Tibial artery (tissue), 4 donors: ENCODE measurements around the gene CDSN.

Source experiments
- DNase-seq, 2 donors: peaks; one replicate each; pipeline ENCODE4 v3.0.0-alpha.2; 2019
- H3K27ac ChIP-seq, 2 donors: fragments of 200-600 bp; sonication (generic) in 1 of 2; 1 replicate in 1 of 2; 2 replicates in 1 of 2; pipeline ENCODE4 v1.5.1; 2018 to 2019; ENCODE audit warnings: mild to moderate bottlenecking in 1 of 2
- H3K27me3 ChIP-seq, 2 donors: fragments of 200-600 bp; sonication (generic) in 1 of 2; one replicate each; pipeline versions ENCODE4 v1.5.1 to v1.6.0; 2016 to 2019
- H3K36me3 ChIP-seq, 3 donors: fragments of 200-600 bp; sonication (generic) in 2 of 3; one replicate each; pipeline ENCODE4 v1.5.1; 2016 to 2019; ENCODE audit warnings: mild to moderate bottlenecking in 2 of 3
- H3K4me1 ChIP-seq, 4 donors: fragments of 200-600 bp; sonication (generic) in 2 of 4; 1 replicate in 3 of 4; 2 replicates in 1 of 4; pipeline ENCODE4 v1.5.1; 2016 to 2019
- H3K4me3 ChIP-seq, 2 donors: fragments of 200-600 bp; sonication (generic) in 1 of 2; 1 replicate in 1 of 2; 2 replicates in 1 of 2; pipeline ENCODE4 v1.5.1; 2018 to 2019; ENCODE audit warnings: mild to moderate bottlenecking in 2 of 2
- H3K9me3 ChIP-seq, 3 donors: fragments of 200-600 bp; sonication (generic) in 1 of 3; one replicate each; pipeline ENCODE4 v1.5.1; 2016 to 2019
- intact Hi-C: fragments of 100-400 bp; cut with DNase I; formaldehyde crosslinking; loops from one replicate; pipeline ENCODE4 v1.15.0; 2023; ENCODE audit warnings: low total_unique reads
- TF ChIP-seq, protein P1 (sequence below), 2 experiments: fragments of 200-600 bp in 1 of 2; fragments of 450-650 bp in 1 of 2; IDR thresholded peaks; one replicate each; pipeline ENCODE4 v1.5.1; 2017 to 2019; ENCODE audit warnings: antibody characterized with exemption in 2 of 2, mild to moderate bottlenecking in 1 of 2, moderate library complexity in 1 of 2

The CDSN gene

DNA sequence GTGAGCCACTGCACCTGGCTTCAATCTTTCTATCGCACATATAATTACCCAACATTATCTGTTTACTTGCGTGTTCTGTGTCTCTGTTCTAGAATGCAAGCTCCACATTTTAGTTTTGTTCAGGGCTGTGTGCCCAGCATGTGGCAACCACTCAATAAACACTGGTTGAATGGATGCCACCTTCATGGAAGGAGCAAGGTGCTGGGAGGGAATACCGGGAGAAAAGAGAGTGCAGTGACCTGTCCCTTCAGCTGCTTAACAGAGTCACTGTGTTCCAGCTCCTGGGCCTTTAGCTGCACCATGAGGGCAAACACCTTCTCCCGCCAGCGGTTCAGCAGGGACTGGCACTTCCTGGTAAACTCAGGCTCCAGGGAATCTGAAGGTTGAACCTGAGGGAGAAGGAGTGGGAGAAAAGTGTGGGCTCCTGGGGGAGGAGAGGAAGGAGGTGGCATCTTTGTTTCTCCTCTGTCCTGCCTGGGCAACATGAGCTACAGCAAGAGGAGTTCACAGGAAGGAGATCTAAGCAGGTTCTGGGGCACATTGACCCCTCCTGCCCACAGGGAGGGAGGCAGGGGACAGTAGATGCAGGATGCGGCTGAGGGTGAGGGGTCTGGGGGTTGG lies 29.7 kb upstream of the CDSN start:
- TF ChIP-seq, protein P1, sequence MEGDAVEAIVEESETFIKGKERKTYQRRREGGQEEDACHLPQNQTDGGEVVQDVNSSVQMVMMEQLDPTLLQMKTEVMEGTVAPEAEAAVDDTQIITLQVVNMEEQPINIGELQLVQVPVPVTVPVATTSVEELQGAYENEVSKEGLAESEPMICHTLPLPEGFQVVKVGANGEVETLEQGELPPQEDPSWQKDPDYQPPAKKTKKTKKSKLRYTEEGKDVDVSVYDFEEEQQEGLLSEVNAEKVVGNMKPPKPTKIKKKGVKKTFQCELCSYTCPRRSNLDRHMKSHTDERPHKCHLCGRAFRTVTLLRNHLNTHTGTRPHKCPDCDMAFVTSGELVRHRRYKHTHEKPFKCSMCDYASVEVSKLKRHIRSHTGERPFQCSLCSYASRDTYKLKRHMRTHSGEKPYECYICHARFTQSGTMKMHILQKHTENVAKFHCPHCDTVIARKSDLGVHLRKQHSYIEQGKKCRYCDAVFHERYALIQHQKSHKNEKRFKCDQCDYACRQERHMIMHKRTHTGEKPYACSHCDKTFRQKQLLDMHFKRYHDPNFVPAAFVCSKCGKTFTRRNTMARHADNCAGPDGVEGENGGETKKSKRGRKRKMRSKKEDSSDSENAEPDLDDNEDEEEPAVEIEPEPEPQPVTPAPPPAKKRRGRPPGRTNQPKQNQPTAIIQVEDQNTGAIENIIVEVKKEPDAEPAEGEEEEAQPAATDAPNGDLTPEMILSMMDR (IDR thresholded peaks at IDR 0.05) = no peak
- H3K4me3 ChIP-seq = no peak overlapping the region
- H3K9me3 ChIP-seq = no peaks in the 10 kb centered on the region
- no peak overlapping the region for H3K27ac ChIP-seq
- intact Hi-C loops = no loop called here
- H3K4me1 ChIP-seq = no peaks in the 10 kb centered on the region
- H3K27me3 ChIP-seq = no peaks in the 10 kb centered on the region
- H3K36me3 ChIP-seq = peaks cover 9 to 63% (median 26%) of the 10 kb centered on the region in 3 donors
- DNase-seq = no peak

DNA sequence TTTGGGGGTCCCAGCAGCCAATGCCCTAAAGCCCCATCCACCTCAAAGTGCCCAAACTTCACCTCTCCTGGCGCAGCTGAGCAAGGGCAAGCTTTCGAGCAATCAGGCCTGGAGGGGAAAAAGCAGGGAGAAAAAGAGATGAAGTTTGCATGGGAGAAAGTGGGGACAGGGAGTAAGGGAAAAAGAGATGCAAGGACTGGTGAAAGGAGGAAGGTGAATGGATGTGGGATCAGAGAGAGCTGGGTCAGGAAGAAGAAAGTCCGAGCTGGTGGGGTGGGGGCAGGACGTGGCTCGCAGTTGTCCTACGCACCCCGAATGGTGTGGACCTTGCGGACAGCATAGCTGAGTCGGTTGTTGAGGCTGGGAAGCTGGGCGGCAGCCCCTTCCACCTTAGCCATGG lies 25.1 kb upstream of the CDSN start:
- TF ChIP-seq, protein P1 (IDR thresholded peaks at IDR 0.05) = no peak
- no peaks in the 10 kb centered on the region for H3K9me3 ChIP-seq
- intact Hi-C loops = no loop called here
- peaks cover 7 to 58% (median 19%) of the 10 kb centered on the region in 3 donors for H3K36me3 ChIP-seq
- H3K4me1 ChIP-seq = peaks cover 0 to 5% (median 1%) of the 10 kb centered on the region in 4 donors
- H3K27me3 ChIP-seq = no peaks in the 10 kb centered on the region
- H3K27ac ChIP-seq = no peak overlapping the region
- no peak overlapping the region for H3K4me3 ChIP-seq
- DNase-seq = no peak

DNA sequence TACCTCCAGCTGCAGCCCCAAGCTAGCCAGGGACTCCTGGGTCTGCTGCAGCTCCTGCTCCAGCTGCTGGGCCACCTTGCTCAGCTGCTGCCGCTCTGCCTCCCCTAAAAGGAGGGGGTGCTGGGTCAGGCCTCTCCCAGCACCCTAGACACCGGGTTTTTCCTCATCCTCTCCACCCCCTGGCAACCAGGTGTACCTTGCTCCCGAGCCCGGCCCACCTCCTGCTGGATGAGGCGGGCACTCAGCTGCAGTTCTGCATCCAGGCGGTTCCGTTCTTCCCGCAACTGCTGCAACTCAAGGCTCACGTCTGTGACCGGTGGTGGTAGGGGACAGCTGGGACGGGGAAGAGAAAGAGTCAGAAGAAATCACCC lies 24.7 kb upstream of the CDSN start:
- no peaks in the 10 kb centered on the region for H3K9me3 ChIP-seq
- no peak overlapping the region for H3K4me3 ChIP-seq
- TF ChIP-seq, protein P1 (IDR thresholded peaks at IDR 0.05) = no peak
- no peak for DNase-seq
- intact Hi-C loops = no loop called here
- H3K36me3 ChIP-seq = peaks cover 3 to 54% (median 15%) of the 10 kb centered on the region in 3 donors
- no peak overlapping the region for H3K27ac ChIP-seq
- H3K4me1 ChIP-seq = peaks cover 0 to 5% (median 1%) of the 10 kb centered on the region in 4 donors
- no peaks in the 10 kb centered on the region for H3K27me3 ChIP-seq

DNA sequence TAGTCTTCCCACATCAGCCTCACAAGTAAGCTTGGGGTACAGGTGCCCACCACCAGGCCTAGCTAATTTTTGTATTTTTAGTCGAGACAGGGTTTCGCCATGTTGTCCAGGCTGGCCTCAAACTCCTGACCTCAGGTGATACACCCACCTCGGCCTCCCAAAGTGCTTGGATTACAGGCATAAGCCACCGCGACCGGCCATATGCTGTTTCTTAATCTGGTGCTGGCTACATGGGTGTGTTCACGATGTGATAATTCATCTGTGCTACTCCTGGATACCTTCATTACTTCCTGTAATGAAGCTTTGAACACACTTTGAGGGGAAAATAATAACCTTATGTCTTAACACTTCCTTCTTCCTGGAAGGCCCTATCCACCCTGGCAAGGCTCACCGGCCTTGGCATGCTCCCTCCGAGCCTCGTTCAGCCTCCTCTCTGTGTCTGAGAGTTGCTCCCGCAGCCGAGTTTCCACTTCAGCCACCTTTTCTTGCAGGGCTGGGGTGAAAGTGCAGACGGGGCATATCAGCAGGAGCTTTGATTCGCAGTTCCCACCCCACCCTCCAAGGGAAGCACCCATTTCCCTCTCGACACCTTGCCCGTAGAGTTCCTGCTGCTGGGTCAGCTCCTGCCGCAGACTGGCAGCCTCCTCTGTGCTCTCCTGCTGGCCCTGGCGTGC lies 24.2 kb upstream of the CDSN start:
- Histone ChIP-seq H3K27me3 (no peaks in the 10 kb centered on the region), H3K4me1 (peaks cover 0 to 5% (median 1%) of the 10 kb centered on the region in 4 donors), H3K4me3 (no peak overlapping the region), H3K9me3 (no peaks in the 10 kb centered on the region), H3K36me3 (peaks cover 0 to 48% (median 10%) of the 10 kb centered on the region in 3 donors), H3K27ac (no peak overlapping the region)
- intact Hi-C loops = no loop called here
- TF ChIP-seq, protein P1 (IDR thresholded peaks at IDR 0.05) = no peak
- DNase-seq = no peak

DNA sequence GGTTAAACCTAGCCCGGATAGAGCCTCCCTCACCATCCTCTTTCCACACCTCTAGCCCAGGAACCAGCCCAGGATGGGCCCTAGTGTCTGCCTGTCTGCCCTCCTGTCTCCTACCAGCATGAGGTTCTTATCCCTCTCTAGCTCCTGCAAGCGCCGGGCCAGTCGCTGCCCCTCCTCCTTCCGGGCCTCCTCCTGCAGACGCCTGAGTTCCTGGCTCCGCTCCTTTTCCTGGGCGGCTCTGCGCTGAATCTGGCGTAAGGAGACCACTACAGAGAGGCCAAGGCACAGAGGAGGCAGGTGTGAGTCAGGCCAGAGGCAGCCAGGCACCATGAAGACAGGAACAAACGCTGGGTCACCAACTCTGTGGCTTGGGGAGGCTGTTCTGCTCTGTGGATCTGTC lies 22.9 kb upstream of the CDSN start:
- peak overlapping the region in 1 of 2 donors; percentile 25 for H3K27ac ChIP-seq
- no peak overlapping the region for H3K4me3 ChIP-seq
- H3K27me3 ChIP-seq = peaks cover 0 to 6% of the 10 kb centered on the region in 2 donors
- peaks cover 0 to 5% (median 1%) of the 10 kb centered on the region in 4 donors for H3K4me1 ChIP-seq
- intact Hi-C loops = no loop called here
- no peaks in the 10 kb centered on the region for H3K9me3 ChIP-seq
- peak in 1 of 2 donors; percentile 83 for DNase-seq
- TF ChIP-seq, protein P1 (IDR thresholded peaks at IDR 0.05) = no peak
- peaks cover 0 to 40% (median 6%) of the 10 kb centered on the region in 3 donors for H3K36me3 ChIP-seq
